ENCODE results near the gene BEGAIN.

GRCh38 chr14:100494645-100495044 lies 92.6 kb downstream of the BEGAIN start:
- TF ChIP-seq CTCF (IDR thresholded peaks at IDR 0.05; ENCODE audit: low read depth, low read length): no peak
- TF ChIP-seq MYC (IDR thresholded peaks at IDR 0.05; ENCODE audit: low read depth, low read length): no peak

All from NB4 (cell line).